ENCODE results near the gene MTMR6. TPM values are rescaled to one million over a fixed set of nuclear protein-coding genes. Genes with fewer than 3 reads are reported as not detected.
"Not testable (repeated sequence)": the region's sequence is repeated elsewhere in the genome, so short reads cannot be mapped to it uniquely, and the experiment has no call there.

Gene MTMR6
- 3.7 TPM for polyA plus RNA-seq (2012; ENCODE audit: low read depth, missing spikeins)

GRCh38 chr13:25286969-25287961, at the start of gene MTMR6:
Gene MTMR6 (minus strand): TSS chr13:25287488. CDS start chr13:25287247, 241 bp downstream.
- FAIRE-seq (peak; percentile 96), DNase-seq (ENCODE audit: insufficient read length, low spot score) (peak; percentile 89)
- TF ChIP-seq POLR2A (IDR thresholded peaks at IDR 0.05; ENCODE audit: low read depth, low read length) (peak; percentile 63), TAF1 (IDR thresholded peaks at IDR 0.05; ENCODE audit: low read depth, low read length) (peak; percentile 62; the same call in 1 of the 2 replicates), POU2F2 (IDR thresholded peaks at IDR 0.05; ENCODE audit: low read depth, low read length) (no peak), SPI1 (IDR thresholded peaks at IDR 0.05; ENCODE audit: low read depth, low read length) (peak; percentile 49; the same call in 1 of the 2 replicates), PAX5 (IDR thresholded peaks at IDR 0.05; ENCODE audit: insufficient read depth, low read length, severe bottlenecking) (no peak), POLR2AphosphoS5 (IDR thresholded peaks at IDR 0.05; ENCODE audit: low read depth, low read length) (peak; percentile 57; the same call in 1 of the 2 replicates)

- FAIRE-seq: no peak
- no peak for TF ChIP-seq POLR2A (IDR thresholded peaks at IDR 0.05; ENCODE audit: low read depth, low read length)
- no peak for TF ChIP-seq SPI1 (IDR thresholded peaks at IDR 0.05; ENCODE audit: low read depth, low read length)
- no peak for TF ChIP-seq POU2F2 (IDR thresholded peaks at IDR 0.05; ENCODE audit: low read depth, low read length)
- no peak for TF ChIP-seq PAX5 (IDR thresholded peaks at IDR 0.05; ENCODE audit: insufficient read depth, low read length, severe bottlenecking)
- TF ChIP-seq POLR2AphosphoS5 (IDR thresholded peaks at IDR 0.05; ENCODE audit: low read depth, low read length): no peak
- TF ChIP-seq TAF1 (IDR thresholded peaks at IDR 0.05; ENCODE audit: low read depth, low read length): no peak
- DNase-seq (ENCODE audit: insufficient read length, low spot score): no peak
These were observed 48.6 kb upstream of the MTMR6 start for GRCh38 chr13:25335856-25336255.

GRCh38 chr13:25330541-25330940, 43.3 kb upstream of the MTMR6 start:
- FAIRE-seq (no peak), DNase-seq (ENCODE audit: insufficient read length, low spot score) (no peak)
- no peak for TF ChIP-seq POLR2A (IDR thresholded peaks at IDR 0.05; ENCODE audit: low read depth, low read length)
- TF ChIP-seq PAX5 (IDR thresholded peaks at IDR 0.05; ENCODE audit: insufficient read depth, low read length, severe bottlenecking): no peak
- TF ChIP-seq SPI1 (IDR thresholded peaks at IDR 0.05; ENCODE audit: low read depth, low read length): no peak
- TF ChIP-seq POLR2AphosphoS5 (IDR thresholded peaks at IDR 0.05; ENCODE audit: low read depth, low read length): no peak
- TF ChIP-seq TAF1 (IDR thresholded peaks at IDR 0.05; ENCODE audit: low read depth, low read length): no peak
- no peak for TF ChIP-seq POU2F2 (IDR thresholded peaks at IDR 0.05; ENCODE audit: low read depth, low read length)

- no peak for FAIRE-seq
- no peak for TF ChIP-seq POLR2A (IDR thresholded peaks at IDR 0.05; ENCODE audit: low read depth, low read length)
- no peak for DNase-seq (ENCODE audit: insufficient read length, low spot score)
These were observed 42.4 kb upstream of the MTMR6 start for GRCh38 chr13:25329706-25330105.

- DNase-seq (ENCODE audit: insufficient read length, low spot score): no peak
- no peak for TF ChIP-seq POLR2AphosphoS5 (IDR thresholded peaks at IDR 0.05; ENCODE audit: low read depth, low read length)
- no peak for TF ChIP-seq SPI1 (IDR thresholded peaks at IDR 0.05; ENCODE audit: low read depth, low read length)
- TF ChIP-seq PAX5 (IDR thresholded peaks at IDR 0.05; ENCODE audit: insufficient read depth, low read length, severe bottlenecking): no peak
- TF ChIP-seq POLR2A (IDR thresholded peaks at IDR 0.05; ENCODE audit: low read depth, low read length): no peak
- no peak for TF ChIP-seq POU2F2 (IDR thresholded peaks at IDR 0.05; ENCODE audit: low read depth, low read length)
- no peak for TF ChIP-seq TAF1 (IDR thresholded peaks at IDR 0.05; ENCODE audit: low read depth, low read length)
- no peak for FAIRE-seq
These were observed 36.8 kb upstream of the MTMR6 start for GRCh38 chr13:25324100-25324499.

GRCh38 chr13:25319771-25320170, 32.5 kb upstream of the MTMR6 start:
- FAIRE-seq: no peak
- TF ChIP-seq POU2F2 (IDR thresholded peaks at IDR 0.05; ENCODE audit: low read depth, low read length): no peak
- no peak for TF ChIP-seq POLR2AphosphoS5 (IDR thresholded peaks at IDR 0.05; ENCODE audit: low read depth, low read length)
- no peak for TF ChIP-seq SPI1 (IDR thresholded peaks at IDR 0.05; ENCODE audit: low read depth, low read length)
- no peak for TF ChIP-seq POLR2A (IDR thresholded peaks at IDR 0.05; ENCODE audit: low read depth, low read length)
- TF ChIP-seq TAF1 (IDR thresholded peaks at IDR 0.05; ENCODE audit: low read depth, low read length): no peak
- no peak for TF ChIP-seq PAX5 (IDR thresholded peaks at IDR 0.05; ENCODE audit: insufficient read depth, low read length, severe bottlenecking)
- DNase-seq (ENCODE audit: insufficient read length, low spot score): no peak

GRCh38 chr13:25318946-25319345, 31.7 kb upstream of the MTMR6 start:
- not testable (repeated sequence) for DNase-seq (ENCODE audit: insufficient read length, low spot score)
- FAIRE-seq: peak; percentile 73

GRCh38 chr13:25310891-25311290, 23.6 kb upstream of the MTMR6 start:
- TF ChIP-seq PAX5 (IDR thresholded peaks at IDR 0.05; ENCODE audit: insufficient read depth, low read length, severe bottlenecking): no peak
- no peak for TF ChIP-seq POLR2AphosphoS5 (IDR thresholded peaks at IDR 0.05; ENCODE audit: low read depth, low read length)
- TF ChIP-seq SPI1 (IDR thresholded peaks at IDR 0.05; ENCODE audit: low read depth, low read length): no peak
- TF ChIP-seq TAF1 (IDR thresholded peaks at IDR 0.05; ENCODE audit: low read depth, low read length): no peak
- TF ChIP-seq POLR2A (IDR thresholded peaks at IDR 0.05; ENCODE audit: low read depth, low read length): no peak
- no peak for TF ChIP-seq POU2F2 (IDR thresholded peaks at IDR 0.05; ENCODE audit: low read depth, low read length)
- DNase-seq (ENCODE audit: insufficient read length, low spot score) (no peak), FAIRE-seq (no peak)

- FAIRE-seq: peak; percentile 9
- no peak for TF ChIP-seq TAF1 (IDR thresholded peaks at IDR 0.05; ENCODE audit: low read depth, low read length)
- TF ChIP-seq PAX5 (IDR thresholded peaks at IDR 0.05; ENCODE audit: insufficient read depth, low read length, severe bottlenecking): no peak
- TF ChIP-seq POLR2A (IDR thresholded peaks at IDR 0.05; ENCODE audit: low read depth, low read length): no peak
- TF ChIP-seq POU2F2 (IDR thresholded peaks at IDR 0.05; ENCODE audit: low read depth, low read length): no peak
- no peak for TF ChIP-seq POLR2AphosphoS5 (IDR thresholded peaks at IDR 0.05; ENCODE audit: low read depth, low read length)
- no peak for TF ChIP-seq SPI1 (IDR thresholded peaks at IDR 0.05; ENCODE audit: low read depth, low read length)
- no peak for DNase-seq (ENCODE audit: insufficient read length, low spot score)
These were observed 19.6 kb upstream of the MTMR6 start for GRCh38 chr13:25306671-25307464.
